Hematopoietic multipotent progenitor cell treated with erythropoietin and hydrocortisone succinate and interleukin-3 and kit ligand, for 8 days (in vitro differentiated cells): ENCODE data around the gene P2RX5.
"Not testable (repeated sequence)": the region's sequence is repeated elsewhere in the genome, so short reads cannot be mapped to it uniquely, and the experiment has no call there.

Experiments
- DNase-seq: peaks from one replicate; pipeline ENCODE4 v3.0.0-alpha.2; 2015

The P2RX5 gene

GRCh38 chr17:3710951-3711383, 15.0 kb upstream of the P2RX5 start:
- DNase-seq, result peak; percentile 71

GRCh38 chr17:3708366-3708765, 12.4 kb upstream of the P2RX5 start:
- DNase-seq, result no peak

DNA sequence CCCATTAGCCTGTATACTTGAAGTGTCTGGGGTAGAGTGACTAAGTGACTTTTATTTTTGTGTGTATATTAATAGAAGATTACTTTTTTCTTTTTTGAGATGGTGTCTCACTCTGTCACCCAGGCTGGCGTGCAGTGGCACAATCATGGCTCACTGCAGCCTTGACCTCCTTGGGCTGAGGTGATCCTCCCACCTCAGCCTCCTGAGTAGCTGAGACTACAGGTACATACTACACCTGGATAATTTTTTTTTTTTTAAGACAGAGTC, 9.7 kb upstream of the P2RX5 start:
- DNase-seq, result not testable (repeated sequence)

- DNase-seq, result no peak
Measured at GRCh38 chr17:3704931-3705717, 9.2 kb upstream of the P2RX5 start.

- not testable (repeated sequence) for DNase-seq
Measured at GRCh38 chr17:3702041-3702539, 6.1 kb upstream of the P2RX5 start.

- DNase-seq, result no peak
Measured at GRCh38 chr17:3699951-3700350, 4.0 kb upstream of the P2RX5 start.

DNA sequence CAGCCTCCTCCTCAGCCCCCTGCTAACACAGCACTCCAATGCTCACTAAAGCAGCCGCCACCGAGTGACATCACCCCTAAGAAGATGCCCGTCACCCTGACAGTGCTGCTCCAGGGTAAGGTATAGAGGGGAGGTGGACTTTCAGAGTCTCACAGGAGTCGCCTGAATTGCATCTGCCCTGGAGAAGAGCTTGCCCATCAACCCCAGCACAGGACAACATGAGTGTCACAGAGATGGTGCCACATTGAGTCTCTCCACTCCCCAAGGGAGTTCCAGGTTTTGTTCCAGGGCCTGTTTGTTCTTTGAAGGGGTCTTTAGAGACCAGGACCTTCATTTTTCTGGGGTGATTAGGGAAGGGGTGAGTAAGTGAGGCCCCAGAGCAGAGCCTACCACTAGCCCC, 2.2 kb upstream of the P2RX5 start:
- no peak for DNase-seq

- DNase-seq, result no peak
Measured at GRCh38 chr17:3697103-3697476, 1.1 kb upstream of the P2RX5 start.

GRCh38 chr17:3695129-3695722, 729 bp downstream of the P2RX5 start:
- no peak for DNase-seq

DNA sequence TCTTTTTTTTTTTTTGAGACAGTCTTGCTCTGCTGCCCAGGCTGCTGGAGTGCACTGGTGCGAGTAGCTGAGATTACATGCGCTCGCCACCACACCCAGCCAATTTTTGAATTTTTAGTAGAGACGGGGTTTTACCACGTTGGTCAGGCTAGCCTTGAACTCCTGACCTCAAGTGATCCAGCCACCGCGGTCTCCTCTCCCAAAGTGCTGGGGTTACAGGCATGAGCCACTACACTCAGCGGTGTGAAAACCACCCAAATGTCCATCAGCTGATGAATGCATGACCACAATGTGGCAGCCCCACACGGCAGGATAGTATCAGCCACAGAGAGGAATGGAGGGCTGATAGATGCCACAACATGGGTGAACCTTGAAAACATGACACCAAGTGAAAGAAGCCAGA, 2.1 kb downstream of the P2RX5 start:
- peak; percentile 51 for DNase-seq

GRCh38 chr17:3693141-3693540, 2.8 kb downstream of the P2RX5 start:
- no peak for DNase-seq

GRCh38 chr17:3692346-3692745, 3.6 kb downstream of the P2RX5 start:
- DNase-seq, result no peak

- DNase-seq, result peak; percentile 56
Measured at GRCh38 chr17:3691617-3692067, 4.3 kb downstream of the P2RX5 start.

GRCh38 chr17:3690094-3690715, 5.8 kb downstream of the P2RX5 start:
- DNase-seq, result no peak

DNA sequence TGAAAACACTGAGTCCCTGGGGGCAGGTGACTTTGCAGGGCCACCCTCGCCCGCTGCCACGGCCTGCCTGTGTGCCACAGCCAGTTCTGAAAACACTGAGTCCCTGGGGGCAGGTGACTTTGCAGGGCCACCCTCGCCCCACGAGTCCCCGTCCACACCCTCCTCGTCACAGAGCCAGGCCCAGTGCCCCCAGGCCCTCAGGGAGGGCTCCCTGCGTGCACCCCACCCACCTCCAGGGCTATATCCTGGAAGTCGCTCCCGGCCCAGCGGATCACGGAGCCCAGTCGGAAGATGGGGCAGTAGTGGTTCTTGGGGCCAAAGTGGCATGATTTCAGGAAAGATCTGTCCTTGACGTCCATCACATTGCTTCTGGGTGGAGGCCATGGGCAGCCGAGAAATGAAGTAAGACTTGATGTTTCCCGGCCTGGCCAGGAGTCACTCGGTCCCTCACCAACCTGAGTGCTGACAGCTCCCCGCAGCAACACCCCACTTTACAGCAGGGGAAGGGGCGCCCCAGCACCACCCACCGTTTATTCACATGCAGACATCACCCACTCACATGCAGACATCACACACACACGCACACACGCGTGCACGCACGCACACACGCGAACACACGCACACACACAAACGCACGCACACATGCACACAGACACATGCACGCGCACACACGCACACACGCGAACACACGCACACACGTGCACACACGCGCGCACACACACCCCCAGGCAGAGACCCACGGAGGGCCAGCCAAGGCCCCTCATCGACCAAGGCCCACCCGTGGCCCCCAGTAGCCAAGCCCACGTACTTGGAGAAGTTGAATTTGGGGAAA, 6.5 kb downstream of the P2RX5 start:
- no peak for DNase-seq

DNA sequence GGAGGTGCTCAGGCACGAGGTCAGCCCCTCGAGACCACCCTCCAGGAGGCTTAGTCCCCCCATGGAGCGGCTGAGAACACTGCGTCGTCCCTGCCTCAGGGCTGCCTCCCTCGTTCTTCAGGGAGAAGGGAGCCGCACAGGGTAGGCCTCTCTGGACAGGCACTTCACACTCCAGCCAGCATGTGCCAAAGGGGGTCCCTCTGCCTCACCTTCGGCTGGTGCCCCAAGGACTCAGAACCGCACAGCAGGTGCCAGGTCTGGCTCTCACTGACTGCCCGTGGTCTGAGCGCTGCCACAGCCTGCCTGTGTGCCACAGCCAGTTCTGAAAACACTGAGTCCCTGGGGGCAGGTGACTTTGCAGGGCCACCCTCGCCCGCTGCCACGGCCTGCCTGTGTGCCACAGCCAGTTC, 7.1 kb downstream of the P2RX5 start:
- no peak for DNase-seq

- DNase-seq, result no peak
Measured at GRCh38 chr17:3688027-3688553, 7.9 kb downstream of the P2RX5 start.

- DNase-seq, result no peak
Measured at GRCh38 chr17:3685174-3685573, 10.8 kb downstream of the P2RX5 start.

DNA sequence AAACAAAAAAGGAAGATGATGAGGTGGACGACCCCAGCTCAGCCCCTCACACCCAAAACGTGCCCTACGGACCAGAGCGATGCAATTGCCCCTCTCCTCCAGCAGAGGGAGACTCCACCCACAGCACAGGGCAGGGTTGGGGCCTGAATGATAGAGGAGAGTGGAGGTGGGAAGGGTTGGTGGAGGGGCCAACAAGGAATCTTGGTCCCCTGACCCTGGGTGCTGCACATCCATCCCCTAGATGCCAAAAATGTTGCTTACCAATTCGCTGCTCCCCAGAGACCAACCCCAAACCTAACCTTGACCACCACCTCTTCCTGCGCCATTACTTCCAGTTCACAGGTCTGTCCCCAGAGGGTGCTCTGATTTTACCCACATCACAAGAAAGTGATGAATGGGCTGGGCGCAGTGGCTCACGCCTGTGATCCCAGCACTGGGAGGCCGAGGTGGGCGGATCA, 12.9 kb downstream of the P2RX5 start:
- peak; percentile 67 for DNase-seq

DNA sequence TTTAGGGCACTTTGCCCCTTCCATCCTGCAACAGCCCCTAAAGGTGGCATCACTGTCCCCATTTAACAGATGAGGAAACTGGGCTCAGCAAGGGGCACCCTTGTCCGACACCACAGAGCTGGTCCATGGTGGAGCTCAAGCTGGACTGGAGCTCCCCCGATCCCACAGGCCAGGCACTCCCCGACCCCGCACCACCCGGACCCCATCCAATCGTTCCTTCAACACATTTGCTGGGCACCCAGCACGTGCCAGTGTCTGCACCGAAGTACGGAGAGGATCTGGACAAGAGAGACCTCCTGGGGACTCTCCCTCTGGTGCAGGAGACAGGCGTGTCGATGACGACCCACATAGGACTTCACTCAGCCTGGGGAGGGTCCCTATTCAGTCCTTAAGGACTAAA, 13.9 kb downstream of the P2RX5 start:
- no peak for DNase-seq

DNA sequence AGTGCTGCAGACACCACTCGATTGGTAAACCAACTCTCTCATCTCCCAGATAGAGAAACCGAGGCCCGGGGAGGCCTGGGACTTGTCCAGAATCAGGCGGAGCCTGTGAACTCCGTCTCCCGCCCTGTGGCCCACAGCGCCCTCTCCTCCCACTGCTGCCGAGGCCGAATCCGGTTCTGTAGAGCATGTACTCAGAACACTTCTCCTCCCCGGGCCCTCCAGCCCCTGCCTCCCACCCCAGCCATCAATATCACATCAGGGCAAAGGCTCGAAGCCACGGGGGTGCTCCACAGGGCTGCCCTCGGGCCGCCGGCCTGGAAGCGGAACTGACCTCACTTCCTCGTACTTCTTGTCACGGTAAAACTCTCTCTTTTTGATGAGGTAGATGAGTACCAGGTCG, 14.4 kb downstream of the P2RX5 start:
- no peak for DNase-seq

DNA sequence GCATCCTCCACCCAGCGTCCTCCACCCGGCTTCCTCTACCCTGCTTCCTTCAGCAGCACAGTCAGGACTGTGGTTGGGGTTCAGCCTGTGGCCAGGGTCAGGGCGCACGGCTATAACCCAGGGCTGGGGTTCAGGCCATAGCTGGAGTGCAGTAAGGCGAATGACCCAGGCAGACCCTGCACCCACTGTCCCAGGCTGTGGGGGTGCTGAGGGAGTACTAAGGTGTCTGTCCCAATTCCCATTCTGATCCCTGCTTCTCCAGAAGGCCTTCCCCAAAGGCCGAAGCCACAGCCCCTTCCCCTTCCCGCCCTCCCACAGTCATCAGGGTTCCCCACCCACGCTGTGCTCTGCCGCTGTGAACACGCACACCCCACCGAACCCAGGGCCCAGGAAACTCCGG, 14.9 kb downstream of the P2RX5 start:
- no peak for DNase-seq

- DNase-seq, result peak; percentile 31
Measured at GRCh38 chr17:3679531-3680126, 16.3 kb downstream of the P2RX5 start.
